Stimulated activated CD8-positive, alpha-beta memory T cell treated with anti-CD3 and anti-CD28 coated beads, Interleukin-15, amount 100 ng/mL, for 4 hours (primary cell): ENCODE measurements around the gene IP6K1.
"Not testable (repeated sequence)": the region's sequence is repeated elsewhere in the genome, so short reads cannot be mapped to it uniquely, and the experiment has no call there.

ENCODE experiments used
- DNase-seq, 2 donors: peaks; one replicate each; pipeline ENCODE4 v3.0.0-alpha.2; 2020; ENCODE audit warnings: low read depth in 2 of 2

Gene IP6K1

DNA sequence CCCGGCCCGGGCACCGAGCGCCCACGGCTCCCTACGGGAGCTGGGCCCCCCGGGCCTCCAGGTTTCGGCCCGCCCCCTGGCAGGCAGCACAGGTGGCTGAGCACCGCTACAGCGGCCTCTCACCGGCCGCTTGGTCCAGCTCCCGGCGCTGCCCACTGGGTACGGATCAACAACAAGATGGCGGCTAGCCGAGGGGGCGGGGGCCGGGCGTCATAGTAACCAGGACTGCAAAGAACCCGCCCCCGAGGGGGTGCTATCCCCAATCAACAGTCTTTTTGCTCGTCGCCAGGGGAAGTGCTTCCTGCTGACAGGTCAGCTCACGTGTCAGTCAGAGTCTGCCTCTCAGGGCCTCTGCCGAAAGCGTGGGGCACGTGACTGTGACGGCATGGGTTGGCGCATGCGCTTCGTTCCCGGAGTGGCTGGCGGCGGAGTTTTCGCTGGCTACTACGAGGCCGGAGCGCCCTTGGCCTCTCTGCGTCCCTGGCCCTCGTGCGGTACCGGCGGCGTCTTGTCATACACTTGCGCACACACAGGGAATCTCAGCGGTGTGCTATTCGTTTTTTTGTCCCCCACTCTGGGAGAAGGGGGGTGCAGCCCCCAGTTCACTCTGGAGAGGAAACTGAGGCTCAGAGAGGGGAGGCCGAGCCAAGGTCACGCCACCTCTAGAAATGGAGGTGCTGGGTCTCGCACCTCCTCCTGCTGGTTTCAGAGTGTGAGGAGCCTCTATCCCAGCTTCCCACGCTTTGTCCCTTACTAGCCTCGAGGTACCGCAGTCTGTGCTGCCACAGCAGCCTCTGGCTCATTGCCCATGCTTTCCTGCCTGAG, at the start of gene IP6K1:
TSS of gene IP6K1 (minus strand) at position 186 of the 825 bp plus-strand sequence. CDS start 38,502 bp downstream, outside the sequence.
- DNase-seq: peak; percentile 97 to 100

DNA sequence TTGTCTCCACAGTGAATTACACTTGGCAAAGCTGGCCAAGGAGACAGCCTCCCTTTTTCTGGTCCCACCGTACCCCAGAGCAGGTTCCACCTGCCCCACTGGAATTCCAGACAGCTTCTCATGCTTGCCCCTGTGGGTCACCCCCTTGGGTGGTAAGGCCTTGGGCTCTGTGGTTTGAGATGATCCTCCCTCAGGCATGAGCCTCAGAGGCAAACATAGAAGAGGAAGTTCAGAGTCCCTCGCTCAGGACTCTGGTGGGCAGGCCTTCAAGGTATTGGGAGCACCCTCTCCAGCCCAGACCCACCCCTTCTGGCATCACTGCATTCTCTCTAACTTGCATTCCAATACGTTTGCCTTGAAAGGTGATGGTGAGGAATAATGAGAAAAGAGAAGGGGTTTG, 45.0 kb upstream of the IP6K1 start:
- no peak for DNase-seq

DNA sequence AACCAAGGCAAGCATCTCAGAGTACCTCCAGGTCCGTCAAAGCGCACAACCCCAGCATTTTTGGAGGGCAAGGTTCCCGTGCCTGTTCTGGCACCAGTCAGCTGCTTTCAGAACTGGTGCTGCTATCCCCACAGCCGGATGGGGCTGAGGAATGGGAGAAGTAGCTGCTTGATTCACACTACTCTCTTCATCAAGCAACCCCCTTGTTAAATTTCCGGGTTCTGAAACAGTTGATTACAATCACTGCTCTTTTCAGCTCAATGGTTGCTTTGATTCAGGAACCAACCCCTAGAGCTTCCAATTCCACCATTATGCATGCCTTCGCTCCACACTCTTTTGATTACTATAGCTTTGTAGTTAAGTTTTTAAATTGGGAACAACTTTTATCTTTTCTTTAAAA, 39.7 kb upstream of the IP6K1 start:
- DNase-seq: no peak

DNA sequence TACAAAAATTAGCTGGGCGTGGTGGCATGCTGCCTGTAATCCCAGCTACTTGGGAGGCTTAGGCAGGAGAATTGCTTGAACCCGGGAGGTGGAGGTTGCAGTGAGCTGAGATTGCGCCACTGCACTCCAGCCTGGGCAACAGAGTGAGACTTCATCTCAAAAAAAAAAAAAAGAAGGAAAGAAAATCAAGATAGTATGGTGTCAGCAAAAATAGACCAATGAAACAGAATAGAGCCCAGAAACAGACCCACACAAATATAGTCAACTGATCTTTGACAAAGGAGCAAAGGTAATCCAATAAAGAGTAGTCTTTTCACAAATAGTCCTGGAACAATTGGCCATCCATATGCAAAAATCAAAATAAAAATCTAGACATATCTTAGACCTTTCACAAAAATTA, 36.8 kb upstream of the IP6K1 start:
- DNase-seq: not testable (repeated sequence)

DNA sequence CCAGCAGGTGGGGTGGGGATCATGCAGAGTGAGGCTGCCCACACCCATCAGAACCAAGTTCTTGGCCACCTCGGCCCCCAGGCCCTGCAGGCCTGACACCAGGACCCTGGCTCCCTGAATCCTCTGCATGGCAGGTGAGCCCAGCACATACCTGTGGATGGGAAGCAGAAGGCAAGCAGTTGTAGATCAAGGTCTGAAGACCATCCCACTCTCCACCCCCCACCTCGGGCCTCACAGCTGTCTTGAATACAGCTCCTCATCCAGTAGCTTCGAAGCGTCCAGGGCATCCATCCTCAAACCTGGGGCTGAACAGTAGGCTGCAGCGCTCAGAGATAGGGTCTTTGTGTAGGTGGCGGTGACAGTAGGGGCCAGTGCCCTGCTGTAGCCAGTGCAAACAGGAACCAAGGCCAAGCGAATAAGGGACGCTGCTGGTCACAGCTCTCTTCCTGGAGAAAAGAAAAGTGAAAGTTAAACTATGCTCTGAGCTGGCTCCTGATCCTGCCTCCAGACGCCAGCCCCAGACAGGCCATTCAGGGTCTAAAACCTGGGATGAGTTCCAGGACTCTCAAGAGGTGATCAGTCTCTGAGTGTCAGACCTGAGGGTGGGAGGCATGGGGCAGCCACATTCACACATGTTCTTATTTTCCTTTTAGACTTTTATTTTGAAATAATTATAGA, 27.3 kb upstream of the IP6K1 start, which contains the start of gene UBA7:
TSS of gene UBA7 (minus strand) at position 457 of the 678 bp plus-strand sequence. CDS start at position 291, 166 bp downstream.
- no peak for DNase-seq

DNA sequence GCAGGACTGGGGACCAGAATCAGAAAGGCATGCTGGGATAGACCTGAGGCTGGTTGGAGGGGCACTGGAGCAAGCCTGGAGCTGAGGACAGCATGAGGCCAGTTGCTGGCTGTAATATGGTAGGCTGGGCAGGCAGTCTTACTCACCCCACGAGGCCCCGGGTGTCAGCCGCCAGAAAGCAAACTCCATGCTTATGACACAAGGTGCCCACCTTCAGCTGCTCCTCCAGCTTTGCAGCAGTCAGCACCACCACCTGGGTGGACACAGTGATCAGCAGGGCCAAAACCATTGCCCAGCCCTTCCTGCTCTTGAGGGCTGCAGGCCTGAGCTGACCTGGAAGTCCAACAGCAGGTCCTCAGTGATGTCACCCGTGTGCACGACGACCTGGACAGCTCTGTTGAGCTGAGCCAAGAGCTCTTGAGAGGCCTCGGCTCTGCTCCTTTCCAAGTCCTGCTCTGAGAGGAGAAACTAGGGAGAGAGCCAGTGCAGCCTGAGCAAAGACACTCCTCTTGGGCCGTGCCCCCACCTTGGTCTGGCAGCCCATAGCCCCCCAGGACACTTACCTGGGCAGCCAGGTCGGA, 26.7 kb upstream of the IP6K1 start:
- DNase-seq: no peak

DNA sequence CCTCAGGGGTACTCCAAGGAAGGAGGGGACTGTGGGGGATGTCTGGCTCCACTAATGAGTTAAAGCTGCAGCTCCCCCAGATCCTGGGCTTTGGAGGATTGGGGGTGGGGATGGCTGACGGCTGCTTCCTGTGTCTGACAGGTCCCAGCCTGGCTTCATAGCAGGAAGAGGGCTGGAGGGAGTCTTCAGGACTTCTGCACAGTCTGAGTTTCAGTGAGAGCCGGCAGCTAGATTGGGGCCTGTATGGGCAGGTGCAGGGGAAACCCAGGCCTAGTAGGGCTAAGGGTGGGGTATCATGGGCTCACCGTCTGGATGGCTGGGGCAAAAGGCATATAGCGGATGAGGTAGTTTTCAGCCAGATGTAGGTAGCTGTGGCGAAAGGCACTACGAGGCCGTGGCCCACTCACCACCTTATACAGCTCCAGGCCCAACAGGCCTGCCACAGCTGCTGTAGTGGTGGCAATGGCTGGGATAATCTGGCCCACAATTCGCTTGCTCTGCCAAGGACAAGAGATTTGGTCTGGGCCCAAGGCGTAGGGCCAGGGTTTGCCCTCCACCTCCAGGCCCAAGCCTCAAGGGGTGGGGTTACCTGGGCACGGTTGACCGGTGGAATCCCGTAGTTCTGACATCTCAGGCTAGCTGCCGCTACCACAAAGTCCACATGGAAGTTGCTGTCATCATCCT, 21.2 kb upstream of the IP6K1 start:
- DNase-seq: no peak

DNA sequence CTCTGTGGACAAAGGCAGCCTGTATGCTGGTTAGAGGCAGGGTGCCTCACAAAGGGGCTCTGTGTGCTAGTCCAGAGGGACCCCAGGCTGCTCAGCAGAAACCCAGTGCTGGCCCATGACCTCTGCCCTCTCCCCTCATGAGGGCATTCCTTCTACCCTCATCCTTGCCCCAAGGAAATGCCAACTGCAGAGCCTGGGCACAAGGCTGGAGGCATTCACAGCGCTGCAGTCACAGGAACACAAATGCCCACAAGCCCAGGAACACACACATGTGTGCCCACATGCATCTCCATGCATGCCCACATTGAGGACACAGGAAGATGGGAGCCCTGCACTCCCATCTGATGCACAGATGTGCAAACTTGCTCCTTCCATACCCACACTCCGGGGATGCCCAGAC, 20.5 kb upstream of the IP6K1 start:
- no peak for DNase-seq

DNA sequence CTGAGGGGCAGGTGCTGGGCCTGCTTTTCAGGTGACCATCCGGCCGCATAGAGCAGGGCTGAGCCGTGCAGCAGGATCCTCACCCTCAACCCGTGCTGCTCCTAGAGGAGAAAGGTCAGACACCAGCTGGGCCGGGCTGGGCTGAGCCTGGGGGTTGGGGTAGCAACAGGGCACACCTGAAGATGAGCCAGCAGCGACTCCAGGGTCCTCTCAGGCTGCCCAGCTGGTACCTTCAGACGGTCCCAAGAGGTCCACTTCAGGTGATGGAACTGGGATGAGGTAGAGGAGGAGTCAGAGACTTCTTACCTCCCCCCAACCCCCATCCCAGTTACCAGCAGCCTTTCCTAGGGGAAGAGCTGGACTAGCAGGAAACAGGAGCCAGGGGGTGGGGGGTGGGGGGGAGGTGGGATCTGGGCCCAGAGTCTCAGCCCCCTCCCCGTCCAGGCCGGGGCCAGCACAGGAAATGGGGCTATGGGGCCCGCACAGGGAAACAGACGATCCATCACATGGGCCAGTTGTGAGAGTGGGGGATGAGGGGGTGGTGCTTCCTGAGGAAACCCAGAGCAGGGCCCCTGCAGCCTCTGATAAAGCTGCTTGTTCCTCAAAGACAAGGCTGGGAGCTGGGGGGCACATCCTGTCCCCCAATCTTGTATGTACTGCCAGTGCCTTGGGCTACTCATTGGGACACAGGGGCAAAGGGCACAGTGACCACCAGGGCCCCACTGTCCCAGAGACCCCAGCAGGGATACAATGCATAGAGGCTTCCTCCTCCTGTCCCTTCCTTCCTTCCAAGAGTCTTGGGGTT, 19.8 kb upstream of the IP6K1 start:
- no peak for DNase-seq

DNA sequence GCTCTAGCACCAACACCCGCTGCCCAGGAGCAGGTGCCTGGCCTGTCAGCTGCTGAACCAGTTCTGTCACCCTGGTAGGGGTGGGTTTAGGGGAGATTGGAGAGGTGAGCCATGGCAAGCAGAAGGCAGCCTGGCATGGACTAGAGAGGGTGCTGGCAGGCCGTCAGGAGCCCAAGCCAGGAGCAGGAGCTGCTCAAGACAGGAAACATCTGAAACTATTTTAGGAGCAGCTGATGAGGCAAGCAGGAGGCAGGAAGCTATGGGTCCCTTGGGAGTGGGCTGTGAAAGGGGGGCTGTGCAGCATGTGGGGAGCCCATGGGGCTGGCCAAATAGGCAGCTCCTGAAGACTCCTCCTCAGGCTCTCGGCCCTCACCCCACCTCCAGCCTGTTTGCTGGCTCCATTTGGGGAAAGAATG, 19.0 kb upstream of the IP6K1 start:
- DNase-seq: no peak

DNA sequence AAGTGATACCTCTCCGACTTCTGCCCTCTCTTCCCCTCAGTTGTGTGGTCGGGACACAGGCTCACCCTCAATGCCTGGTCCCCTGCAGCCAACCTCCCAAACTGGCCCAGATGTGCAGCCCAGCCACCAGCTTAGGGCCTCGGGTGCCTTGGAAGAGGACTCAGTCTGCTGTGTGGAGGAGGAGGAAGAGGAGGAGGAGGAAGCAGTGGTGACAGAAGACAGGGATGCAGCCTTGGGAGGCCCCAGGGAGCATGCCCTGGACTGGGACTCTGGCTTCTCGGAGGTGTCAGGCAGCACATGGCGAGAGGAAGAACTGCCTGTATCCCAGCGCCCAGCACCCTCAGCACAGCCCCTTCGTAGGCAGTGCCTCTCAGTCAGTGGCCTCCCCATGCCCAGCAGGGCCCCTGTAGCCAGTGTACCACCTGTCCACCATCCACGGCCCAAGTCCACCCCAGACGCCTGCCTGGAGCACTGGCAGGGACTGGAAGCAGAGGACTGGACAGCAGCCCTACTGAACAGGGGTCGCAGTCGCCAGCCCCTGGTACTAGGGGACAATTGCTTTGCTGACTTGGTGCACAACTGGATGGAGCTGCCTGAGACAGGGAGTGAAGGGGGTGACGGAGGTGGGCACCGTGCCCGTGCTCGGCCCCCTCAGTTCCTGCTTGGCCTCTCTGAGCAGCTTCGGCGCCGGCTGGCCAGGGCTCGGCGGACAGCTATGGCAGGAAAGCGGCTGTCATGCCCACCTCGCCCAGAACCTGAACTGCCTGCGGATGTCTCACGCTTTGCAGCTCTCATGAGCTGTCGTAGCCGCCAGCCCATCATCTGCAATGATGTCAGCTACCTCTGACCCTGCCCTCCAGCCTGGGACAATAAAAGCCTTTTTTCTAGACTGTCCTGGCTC, 18.0 kb upstream of the IP6K1 start:
- no peak for DNase-seq

DNA sequence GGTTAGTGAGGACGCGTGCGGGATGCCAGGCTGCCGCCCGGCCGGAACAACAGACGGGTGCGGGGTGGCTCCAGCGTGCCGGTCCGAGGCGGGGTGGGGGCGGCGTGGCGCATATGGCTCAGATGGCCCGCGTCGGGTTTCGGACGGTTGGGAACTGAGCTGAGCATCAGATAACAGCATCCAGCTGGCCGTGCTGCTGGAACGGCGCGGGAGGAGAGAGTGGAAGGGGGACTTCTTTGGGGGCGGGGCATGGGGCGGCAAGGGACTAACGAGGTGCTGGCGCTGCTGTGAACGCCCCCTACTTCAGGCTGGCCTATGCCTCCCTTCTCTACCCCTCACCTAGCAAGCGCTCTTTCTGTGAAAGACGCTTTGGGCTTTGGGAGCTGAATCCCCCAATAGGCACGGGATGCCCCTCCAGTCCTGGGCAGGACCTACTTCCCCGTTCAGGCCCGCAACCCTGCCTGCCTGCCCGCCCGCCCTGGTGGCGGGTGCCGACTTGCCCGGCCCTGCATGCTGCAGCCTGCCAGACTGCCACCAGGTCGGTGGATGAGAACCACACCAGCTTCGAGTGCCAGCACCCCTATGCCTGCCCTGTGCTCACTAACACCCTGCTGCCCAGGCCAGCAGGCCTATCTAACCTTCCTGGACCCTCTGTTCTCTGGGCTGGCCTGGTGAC, 17.3 kb upstream of the IP6K1 start:
- no peak for DNase-seq

DNA sequence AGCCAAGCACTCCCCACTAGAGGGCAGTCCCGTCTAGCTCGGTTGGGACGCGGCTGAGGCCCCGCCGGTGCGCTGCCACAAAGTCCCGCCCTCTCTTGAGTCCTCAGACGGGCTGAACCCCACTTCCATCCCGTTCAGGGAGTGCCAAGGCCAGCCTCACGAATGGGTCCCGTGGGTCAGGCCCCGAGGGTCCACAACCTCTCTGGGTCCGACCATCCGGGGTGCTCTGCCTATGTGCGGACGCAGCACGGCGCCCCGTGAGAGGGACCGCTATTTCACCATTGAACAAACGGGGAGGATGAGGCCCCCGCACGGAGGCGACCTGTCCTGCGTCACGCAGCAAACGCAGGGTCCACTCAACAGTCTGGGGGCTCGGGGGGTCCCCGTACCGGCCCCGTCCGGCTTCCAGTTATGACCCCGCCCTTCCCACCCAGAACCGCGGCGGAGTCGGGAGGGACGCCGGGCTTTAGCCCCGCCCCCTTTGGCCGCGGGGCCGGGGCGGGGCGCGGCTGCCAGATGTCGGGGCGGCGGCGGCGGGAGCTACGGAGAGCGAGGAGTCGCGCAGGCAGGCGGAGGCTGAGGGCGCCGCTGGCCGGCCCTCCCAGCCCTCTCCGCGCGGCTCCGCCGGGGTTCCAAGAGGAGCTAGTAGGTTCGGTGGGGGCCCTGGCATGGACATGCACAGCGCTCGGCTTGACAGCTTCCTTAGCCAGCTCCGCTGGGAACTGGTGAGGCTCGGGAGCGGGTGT, 16.6 kb upstream of the IP6K1 start, which contains the start of gene INKA1:
TSS of gene INKA1 (plus strand) at position 543 of the 746 bp plus-strand sequence. CDS start at position 675, 132 bp downstream.
- DNase-seq: peak; percentile 65 to 76

DNA sequence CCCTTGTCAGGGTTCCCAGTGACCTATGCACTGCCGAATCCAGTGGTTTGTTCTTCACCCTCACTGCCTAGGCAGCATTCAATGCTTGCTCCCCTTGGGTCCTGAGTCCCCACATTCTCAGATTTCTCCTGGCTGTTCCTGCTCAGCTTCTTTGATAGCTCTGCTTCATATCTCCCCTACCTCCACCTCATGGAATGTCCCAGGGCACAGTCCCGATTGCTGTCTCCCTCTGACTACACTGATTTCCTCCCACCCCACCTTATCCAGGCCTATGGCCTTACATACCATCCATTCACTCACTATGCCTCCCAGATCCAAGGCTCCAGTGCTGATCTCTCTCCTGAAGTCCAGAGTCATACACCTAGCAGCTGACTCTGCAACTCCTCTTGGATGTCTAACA, 14.8 kb upstream of the IP6K1 start:
- DNase-seq: no peak

DNA sequence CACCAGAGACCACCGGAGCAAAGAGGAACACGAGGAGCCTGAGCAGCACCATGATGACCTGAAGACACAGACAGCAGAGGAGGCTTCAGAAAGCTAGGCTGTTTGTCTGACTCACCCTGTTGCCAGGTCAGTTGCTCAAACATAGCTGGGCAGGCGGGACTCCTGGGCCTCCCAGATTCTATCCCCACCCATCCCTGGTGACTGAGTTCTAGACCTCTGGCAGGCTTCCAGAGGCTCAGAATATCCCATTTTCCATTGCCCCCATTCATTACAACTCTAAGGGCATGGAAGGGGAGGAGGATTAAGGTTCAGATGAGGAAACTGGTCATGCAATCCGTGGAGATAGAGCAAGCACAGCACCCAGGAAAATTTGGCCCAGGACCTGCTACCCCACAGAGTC, 13.4 kb upstream of the IP6K1 start, which contains the start of gene CDHR4:
TSS of gene CDHR4 (minus strand) at position 113 of the 400 bp plus-strand sequence. CDS start at position 52, 61 bp downstream.
- no peak for DNase-seq

DNA sequence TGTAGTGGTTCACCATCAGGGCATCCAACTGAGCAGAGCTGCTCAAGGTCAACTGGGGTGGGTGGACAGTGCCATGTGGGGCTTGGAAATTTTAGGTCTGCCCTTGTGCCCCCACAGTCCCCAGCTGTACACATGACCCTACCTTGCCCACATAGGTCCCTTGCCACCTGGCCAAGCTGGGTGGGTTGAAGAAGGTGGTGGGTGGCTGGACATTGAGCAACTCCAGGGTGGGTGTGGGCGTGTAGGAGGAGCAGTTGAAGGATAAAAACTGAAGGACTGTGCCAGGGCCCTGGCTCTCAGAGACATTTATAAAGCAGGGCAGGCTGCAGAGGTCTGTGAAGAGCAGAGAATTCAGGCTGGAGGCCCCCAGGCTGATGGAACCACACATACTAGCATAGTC, 12.8 kb upstream of the IP6K1 start:
- DNase-seq: no peak

DNA sequence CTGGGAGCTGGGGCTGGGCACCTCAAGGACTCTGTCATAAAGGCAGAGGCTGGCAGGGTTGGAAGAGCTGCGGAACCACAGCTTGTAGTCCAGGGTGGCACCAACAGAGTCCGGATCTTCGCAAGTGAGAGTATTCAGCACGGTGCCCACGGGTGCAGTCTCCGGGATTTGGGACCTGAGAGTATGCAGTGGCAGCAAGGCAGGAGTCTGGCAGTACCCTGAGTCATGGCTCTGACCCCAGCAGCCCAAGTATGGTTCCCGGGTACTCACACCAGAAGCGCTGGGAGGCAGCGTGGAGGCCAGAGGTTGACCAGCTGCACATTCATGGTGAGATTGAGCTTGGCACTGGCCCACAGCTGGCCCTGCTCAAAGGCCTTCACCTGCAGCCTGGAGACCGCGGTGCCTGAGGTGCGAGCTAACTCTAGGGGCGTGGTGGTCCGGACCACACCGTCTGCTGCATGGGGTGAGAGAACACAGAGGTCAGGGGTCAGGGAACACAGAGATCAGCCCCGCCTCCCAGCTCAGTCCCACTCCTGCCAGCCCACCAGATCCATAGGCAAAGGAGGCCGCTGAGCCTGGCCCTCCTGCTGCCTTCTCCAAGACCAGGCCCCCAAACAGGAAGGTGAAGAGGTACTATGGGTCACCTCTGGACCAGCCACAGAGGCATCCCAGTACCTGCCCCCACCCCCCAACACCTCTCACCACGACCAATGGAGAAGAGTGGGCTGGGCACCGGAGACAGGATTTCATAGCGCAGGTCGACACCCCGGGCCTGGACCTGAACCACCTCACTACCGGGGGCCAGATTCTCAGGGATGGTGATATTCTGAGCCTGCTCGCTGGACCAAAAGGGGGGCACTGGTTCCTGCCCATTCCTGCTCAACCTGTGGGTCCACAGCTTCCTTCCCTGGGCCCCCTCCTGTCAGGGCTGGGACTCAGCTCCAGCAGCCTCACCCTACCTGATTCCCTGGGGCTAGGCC, 8.9 kb upstream of the IP6K1 start:
- DNase-seq: no peak
